ENCODE data around the gene RFFL. TPM values are rescaled to one million over a fixed set of nuclear protein-coding genes. Genes with fewer than 3 reads are reported as not detected.

The RFFL gene
- total RNA-seq, 1 experiment from 2014 or later: 30.3 TPM

GRCh38 chr17:35057332-35057915 is 6.1 kb downstream of the RFFL start:
- CTCF ChIA-PET: interaction anchor here (1.1 to 1.2 kb wide), 2 partner anchors 32 to 62 kb away, joined by 3 read pairs; partner anchors contain the start of gene RAD51D
- POLR2A ChIA-PET: no interaction called here
- Mint-ChIP-seq H3K4me1 (peaks cover 15% of the 10 kb centered on the region), H3K9me3 (no peaks in the 10 kb centered on the region), H3K36me3 (no peaks in the 10 kb centered on the region), H3K27ac (peak overlapping the region; percentile 5; the same call in 1 of the 2 replicates), H3K27me3 (ENCODE audit: low read depth) (no peaks in the 10 kb centered on the region), H3K4me3 (no peak overlapping the region)
- no peak for DNase-seq (ENCODE audit: low spot score)
- no peak for ATAC-seq
- no peak for TF ChIP-seq USF1 (CRISPR knock-in tag; IDR thresholded peaks at IDR 0.05)
- TF ChIP-seq ZNF317 (CRISPR knock-in tag; IDR thresholded peaks at IDR 0.05; ENCODE audit: borderline replicate concordance, low read depth): no peak
- no peak for TF ChIP-seq GTF2I (CRISPR knock-in tag; conservative IDR thresholded peaks at IDR 0.05)
- no peak for TF ChIP-seq RORB (CRISPR knock-in tag; IDR thresholded peaks at IDR 0.05)
- TF ChIP-seq E2F4 (CRISPR knock-in tag; IDR thresholded peaks at IDR 0.05; ENCODE audit: borderline replicate concordance, low read depth): no peak
- TF ChIP-seq, protein P1, sequence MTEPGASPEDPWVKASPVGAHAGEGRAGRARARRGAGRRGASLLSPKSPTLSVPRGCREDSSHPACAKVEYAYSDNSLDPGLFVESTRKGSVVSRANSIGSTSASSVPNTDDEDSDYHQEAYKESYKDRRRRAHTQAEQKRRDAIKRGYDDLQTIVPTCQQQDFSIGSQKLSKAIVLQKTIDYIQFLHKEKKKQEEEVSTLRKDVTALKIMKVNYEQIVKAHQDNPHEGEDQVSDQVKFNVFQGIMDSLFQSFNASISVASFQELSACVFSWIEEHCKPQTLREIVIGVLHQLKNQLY (CRISPR knock-in tag; IDR thresholded peaks at IDR 0.05): no peak
- TF ChIP-seq JAZF1 (CRISPR knock-in tag; IDR thresholded peaks at IDR 0.05): no peak
- TF ChIP-seq RELA (CRISPR knock-in tag; IDR thresholded peaks at IDR 0.05; ENCODE audit: borderline replicate concordance): no peak
- no peak for TF ChIP-seq NFATC4 (CRISPR knock-in tag; IDR thresholded peaks at IDR 0.05)
- no peak for TF ChIP-seq ZNF263 (CRISPR knock-in tag; IDR thresholded peaks at IDR 0.05; ENCODE audit: low read depth)
- no peak for TF ChIP-seq ZNF219 (CRISPR knock-in tag; IDR thresholded peaks at IDR 0.05; ENCODE audit: borderline replicate concordance)

GRCh38 chr17:35056013-35056412 is 7.5 kb downstream of the RFFL start:
- Mint-ChIP-seq H3K4me3 (no peak overlapping the region), H3K9me3 (no peaks in the 10 kb centered on the region), H3K36me3 (no peaks in the 10 kb centered on the region), H3K27me3 (ENCODE audit: low read depth) (no peaks in the 10 kb centered on the region), H3K27ac (no peak overlapping the region; the same call in 1 of the 2 replicates), H3K4me1 (peaks cover 27% of the 10 kb centered on the region)
- DNase-seq (ENCODE audit: low spot score) (peak; percentile 20), ATAC-seq (peak; percentile 55)
- ChIA-PET CTCF (no interaction called here), POLR2A (no interaction called here)
- no peak for TF ChIP-seq PRRX2 (CRISPR knock-in tag; IDR thresholded peaks at IDR 0.05)
- TF ChIP-seq, protein P2, sequence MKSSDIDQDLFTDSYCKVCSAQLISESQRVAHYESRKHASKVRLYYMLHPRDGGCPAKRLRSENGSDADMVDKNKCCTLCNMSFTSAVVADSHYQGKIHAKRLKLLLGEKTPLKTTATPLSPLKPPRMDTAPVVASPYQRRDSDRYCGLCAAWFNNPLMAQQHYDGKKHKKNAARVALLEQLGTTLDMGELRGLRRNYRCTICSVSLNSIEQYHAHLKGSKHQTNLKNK (CRISPR knock-in tag; IDR thresholded peaks at IDR 0.05): no peak
- no peak for TF ChIP-seq CREM (CRISPR knock-in tag; IDR thresholded peaks at IDR 0.05)
- TF ChIP-seq, protein P3, sequence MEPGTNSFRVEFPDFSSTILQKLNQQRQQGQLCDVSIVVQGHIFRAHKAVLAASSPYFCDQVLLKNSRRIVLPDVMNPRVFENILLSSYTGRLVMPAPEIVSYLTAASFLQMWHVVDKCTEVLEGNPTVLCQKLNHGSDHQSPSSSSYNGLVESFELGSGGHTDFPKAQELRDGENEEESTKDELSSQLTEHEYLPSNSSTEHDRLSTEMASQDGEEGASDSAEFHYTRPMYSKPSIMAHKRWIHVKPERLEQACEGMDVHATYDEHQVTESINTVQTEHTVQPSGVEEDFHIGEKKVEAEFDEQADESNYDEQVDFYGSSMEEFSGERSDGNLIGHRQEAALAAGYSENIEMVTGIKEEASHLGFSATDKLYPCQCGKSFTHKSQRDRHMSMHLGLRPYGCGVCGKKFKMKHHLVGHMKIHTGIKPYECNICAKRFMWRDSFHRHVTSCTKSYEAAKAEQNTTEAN (CRISPR knock-in tag; IDR thresholded peaks at IDR 0.05): no peak
- no peak for TF ChIP-seq SMAD4 (CRISPR knock-in tag; IDR thresholded peaks at IDR 0.05)
- no peak for TF ChIP-seq ZNF138 (CRISPR knock-in tag; conservative IDR thresholded peaks at IDR 0.05)
- no peak for TF ChIP-seq NFATC4 (CRISPR knock-in tag; IDR thresholded peaks at IDR 0.05)
- TF ChIP-seq ZSCAN18 (CRISPR knock-in tag; IDR thresholded peaks at IDR 0.05): no peak
- no peak for TF ChIP-seq ZNF396 (CRISPR knock-in tag; IDR thresholded peaks at IDR 0.05; ENCODE audit: borderline replicate concordance)
- TF ChIP-seq OVOL2 (CRISPR knock-in tag; IDR thresholded peaks at IDR 0.05; ENCODE audit: borderline replicate concordance): no peak
- TF ChIP-seq MXD4 (CRISPR knock-in tag; IDR thresholded peaks at IDR 0.05; ENCODE audit: borderline replicate concordance): no peak
- no peak for TF ChIP-seq NR2C2 (CRISPR knock-in tag; IDR thresholded peaks at IDR 0.05)
- TF ChIP-seq AFF4 (CRISPR knock-in tag; IDR thresholded peaks at IDR 0.05; ENCODE audit: borderline replicate concordance): no peak
- no peak for TF ChIP-seq TCF7 (CRISPR knock-in tag; IDR thresholded peaks at IDR 0.05; ENCODE audit: low read depth)
- TF ChIP-seq ZNF423 (CRISPR knock-in tag; IDR thresholded peaks at IDR 0.05): no peak
- TF ChIP-seq NFYB (CRISPR knock-in tag; conservative IDR thresholded peaks at IDR 0.05; ENCODE audit: low read depth): no peak

Data from WTC11 (cell line).